ENCODE results near the gene CLTA.

The CLTA gene

GRCh38 chr9:36190388-36191289 is at the start of gene CLTA:
Gene CLTA (plus strand): TSS chr9:36190921. CDS start chr9:36191057, 136 bp downstream.
- H3K27ac ChIP-seq: peak within 1 kb of the TSS; percentile 93
- peak; percentile 75 for TF ChIP-seq CTCF (conservative IDR thresholded peaks at IDR 0.05)

GRCh38 chr9:36141288-36141687 is 49.4 kb upstream of the CLTA start:
- peak overlapping the region; percentile 17; the same call in 1 of the 2 replicates for H3K27ac ChIP-seq
- TF ChIP-seq CTCF (conservative IDR thresholded peaks at IDR 0.05): peak; percentile 74

GRCh38 chr9:36141761-36142160 is 49.0 kb upstream of the CLTA start:
- no peak for TF ChIP-seq CTCF (conservative IDR thresholded peaks at IDR 0.05)
- no peak overlapping the region for H3K27ac ChIP-seq

GRCh38 chr9:36142510-36143244 is 48.0 kb upstream of the CLTA start:
- TF ChIP-seq CTCF (conservative IDR thresholded peaks at IDR 0.05): no peak
- H3K27ac ChIP-seq: no peak overlapping the region

GRCh38 chr9:36143245-36143641 is 47.5 kb upstream of the CLTA start:
- H3K27ac ChIP-seq: no peak overlapping the region
- TF ChIP-seq CTCF (conservative IDR thresholded peaks at IDR 0.05): no peak

GRCh38 chr9:36144309-36145232 is 46.1 kb upstream of the CLTA start:
- TF ChIP-seq CTCF (conservative IDR thresholded peaks at IDR 0.05): no peak
- no peak overlapping the region for H3K27ac ChIP-seq

Measured in VCaP (cell line).